HepG2 (cell line): ENCODE results near the gene PAQR5.

Experiments
- CEBPB ChIP-seq: IDR thresholded peaks from 2 replicates; pipeline ENCODE4 v1.6.1; 2011; ENCODE audit warnings: low read depth, low read length, improper control_type of control experiment, borderline replicate concordance
- KAT7 ChIP-seq: IDR thresholded peaks from 2 replicates; pipeline ENCODE4 v1.6.1; 2018; ENCODE audit warnings: borderline replicate concordance, missing compliant biosample characterization
- RBM39 ChIP-seq: fragments of 200-400 bp; formaldehyde crosslinking; IDR thresholded peaks from one replicate; pipeline ENCODE4 v1.6.1; 2018; ENCODE audit warnings: antibody characterized with exemption, mild to moderate bottlenecking, low read depth, low read length; ENCODE audit not compliant: poor library complexity, severe bottlenecking
- SOX6 ChIP-seq, 2 experiments: fragments of 450-650 bp in 1 of 2; sonication (generic) in 1 of 2; formaldehyde crosslinking in 1 of 2; IDR thresholded peaks; 2 replicates each; pipeline versions ENCODE4 v1.4.0 to v1.6.1; 2017 to 2020; ENCODE audit warnings: antibody characterized with exemption in 1 of 2, mild to moderate bottlenecking in 1 of 2, missing genetic modification reagents in 1 of 2
- YY1 ChIP-seq: IDR thresholded peaks from 2 replicates; pipeline ENCODE4 v1.6.1; 2011; ENCODE audit warnings: low read length, low read depth, moderate library complexity, mild to moderate bottlenecking; ENCODE audit not compliant: insufficient read depth, insufficient replicate concordance
- ZNF292 ChIP-seq: sonication (generic); formaldehyde crosslinking; IDR thresholded peaks from 2 replicates; pipeline ENCODE4 v1.8.1; 2022; ENCODE audit warnings: mild to moderate bottlenecking, low read depth, missing genetic modification reagents, borderline replicate concordance
- TF ChIP-seq, protein P1 (sequence below): sonication (generic); formaldehyde crosslinking; IDR thresholded peaks from 2 replicates; pipeline ENCODE4 v1.8.1; 2023; ENCODE audit warnings: mild to moderate bottlenecking, missing genetic modification reagents, borderline replicate concordance
- TF ChIP-seq, protein P2 (sequence below): sonication (generic); formaldehyde crosslinking; IDR thresholded peaks from 2 replicates; pipeline ENCODE4 v1.5.0; 2020; ENCODE audit warnings: mild to moderate bottlenecking, missing genetic modification reagents, moderate library complexity
- TF ChIP-seq, protein P3 (sequence below): sonication (generic); formaldehyde crosslinking; IDR thresholded peaks from 2 replicates; pipeline ENCODE4 v1.4.0; 2020; ENCODE audit warnings: mild to moderate bottlenecking, missing genetic modification reagents

DNA sequence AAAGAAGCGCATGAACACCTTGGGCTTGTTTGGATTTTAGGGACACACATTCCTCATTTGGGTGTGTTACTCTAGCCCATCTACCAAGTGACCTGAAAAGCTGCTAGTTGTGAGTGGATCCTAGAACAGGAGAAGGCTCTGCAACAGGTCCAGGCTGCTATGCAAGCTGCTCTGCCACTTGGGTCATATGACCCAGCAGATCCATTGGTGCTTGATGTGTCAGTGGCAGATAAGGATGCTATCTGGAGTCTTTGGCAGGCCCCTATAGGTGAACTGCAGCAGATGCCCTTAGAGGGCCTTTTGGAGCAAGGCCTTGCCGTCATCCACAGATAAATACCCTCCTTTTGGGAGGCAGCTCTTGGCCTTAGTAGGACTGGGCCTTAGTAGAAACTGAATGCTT is 53.2 kb downstream of the PAQR5 start:
- TF ChIP-seq, protein P1, sequence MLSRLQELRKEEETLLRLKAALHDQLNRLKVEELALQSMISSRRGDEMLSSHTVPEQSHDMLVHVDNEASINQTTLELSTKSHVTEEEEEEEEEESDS (CRISPR knock-in tag) = no peak
- TF ChIP-seq, protein P2, sequence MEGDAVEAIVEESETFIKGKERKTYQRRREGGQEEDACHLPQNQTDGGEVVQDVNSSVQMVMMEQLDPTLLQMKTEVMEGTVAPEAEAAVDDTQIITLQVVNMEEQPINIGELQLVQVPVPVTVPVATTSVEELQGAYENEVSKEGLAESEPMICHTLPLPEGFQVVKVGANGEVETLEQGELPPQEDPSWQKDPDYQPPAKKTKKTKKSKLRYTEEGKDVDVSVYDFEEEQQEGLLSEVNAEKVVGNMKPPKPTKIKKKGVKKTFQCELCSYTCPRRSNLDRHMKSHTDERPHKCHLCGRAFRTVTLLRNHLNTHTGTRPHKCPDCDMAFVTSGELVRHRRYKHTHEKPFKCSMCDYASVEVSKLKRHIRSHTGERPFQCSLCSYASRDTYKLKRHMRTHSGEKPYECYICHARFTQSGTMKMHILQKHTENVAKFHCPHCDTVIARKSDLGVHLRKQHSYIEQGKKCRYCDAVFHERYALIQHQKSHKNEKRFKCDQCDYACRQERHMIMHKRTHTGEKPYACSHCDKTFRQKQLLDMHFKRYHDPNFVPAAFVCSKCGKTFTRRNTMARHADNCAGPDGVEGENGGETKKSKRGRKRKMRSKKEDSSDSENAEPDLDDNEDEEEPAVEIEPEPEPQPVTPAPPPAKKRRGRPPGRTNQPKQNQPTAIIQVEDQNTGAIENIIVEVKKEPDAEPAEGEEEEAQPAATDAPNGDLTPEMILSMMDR = no peak
- TF ChIP-seq YY1 (no peak), KAT7 (CRISPR knock-in tag) (no peak), ZNF292 (CRISPR knock-in tag) (no peak), RBM39 (no peak), CEBPB (no peak), SOX6 (IDR thresholded peaks at IDR 0.05) (no peak), SOX6 (CRISPR knock-in tag; IDR thresholded peaks at IDR 0.05) (no peak)
- TF ChIP-seq, protein P3, sequence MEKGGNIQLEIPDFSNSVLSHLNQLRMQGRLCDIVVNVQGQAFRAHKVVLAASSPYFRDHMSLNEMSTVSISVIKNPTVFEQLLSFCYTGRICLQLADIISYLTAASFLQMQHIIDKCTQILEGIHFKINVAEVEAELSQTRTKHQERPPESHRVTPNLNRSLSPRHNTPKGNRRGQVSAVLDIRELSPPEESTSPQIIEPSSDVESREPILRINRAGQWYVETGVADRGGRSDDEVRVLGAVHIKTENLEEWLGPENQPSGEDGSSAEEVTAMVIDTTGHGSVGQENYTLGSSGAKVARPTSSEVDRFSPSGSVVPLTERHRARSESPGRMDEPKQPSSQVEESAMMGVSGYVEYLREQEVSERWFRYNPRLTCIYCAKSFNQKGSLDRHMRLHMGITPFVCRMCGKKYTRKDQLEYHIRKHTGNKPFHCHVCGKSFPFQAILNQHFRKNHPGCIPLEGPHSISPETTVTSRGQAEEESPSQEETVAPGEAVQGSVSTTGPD (CRISPR knock-in tag) = no peak
